HEK293 (cell line): ENCODE data around the gene ARHGEF12.
A peak's percentile ranks its signal among the peaks of the same experiment; 100 is the strongest.

Source experiments
- CTCF ChIA-PET: fragments of 350-600 bp; formaldehyde crosslinking; extraction: SDS; loops from one replicate; lab custom pipeline; 2021; ENCODE audit warnings: antibody characterized with exemption; lab: Yijun Ruan, JAX
- POLR2A ChIA-PET: fragments of 300-600 bp; formaldehyde crosslinking; extraction: SDS; loops from one replicate; lab custom pipeline; 2020; ENCODE audit warnings: antibody characterized with exemption, inconsistent platforms; lab: Yijun Ruan, JAX
- H3K27ac ChIP-seq: fragments of 200-500 bp; sonication (Bioruptor generic); 2 replicates; pipeline ENCODE4 v1.5.1; 2014; ENCODE audit warnings: low read depth, low read length, control low read depth, inconsistent platforms; ENCODE audit errors: extremely low read depth
- H3K36me3 ChIP-seq, 2 experiments: fragments of 200-500 bp in 1 of 2; sonication (Bioruptor generic) in 1 of 2; 1 replicate in 1 of 2; 2 replicates in 1 of 2; pipeline ENCODE4 v1.5.1; 2014 to 2017; ENCODE audit warnings: inconsistent platforms in 2 of 2, low read length in 2 of 2; ENCODE audit not compliant: control insufficient read depth in 2 of 2, insufficient read depth in 1 of 2
- H3K4me1 ChIP-seq: fragments of 200-500 bp; sonication (Bioruptor generic); 2 replicates; pipeline ENCODE4 v1.5.1; 2014; ENCODE audit warnings: mild to moderate bottlenecking, low read length, inconsistent platforms; ENCODE audit not compliant: control insufficient read depth, insufficient read depth
- H3K4me3 ChIP-seq: 2 replicates; pipeline ENCODE4 v1.5.1; 2011; ENCODE audit warnings: low read depth, mild to moderate bottlenecking, control low read depth, low read length, moderate library complexity
- H3K9me3 ChIP-seq: fragments of 200-500 bp; sonication (Bioruptor generic); 2 replicates; pipeline ENCODE4 v1.5.1; 2014; ENCODE audit warnings: low read depth, low read length, inconsistent platforms; ENCODE audit not compliant: control insufficient read depth, insufficient read depth
- BCL11B ChIP-seq: fragments of 450-650 bp; formaldehyde crosslinking; IDR thresholded peaks from 2 replicates; pipeline ENCODE4 v1.5.1; 2016; ENCODE audit warnings: low read depth, missing biosample characterization, missing genetic modification characterization
- KLF1 ChIP-seq: fragments of 450-650 bp; formaldehyde crosslinking; IDR thresholded peaks from 2 replicates; pipeline ENCODE4 v1.5.1; 2016; ENCODE audit warnings: missing biosample characterization, missing genetic modification characterization
- KLF9 ChIP-seq: fragments of 450-650 bp; formaldehyde crosslinking; IDR thresholded peaks from 2 replicates; pipeline ENCODE4 v1.5.1; 2016; ENCODE audit warnings: missing biosample characterization, missing genetic modification characterization, low read depth
- REPIN1 ChIP-seq: fragments of 450-650 bp; formaldehyde crosslinking; IDR thresholded peaks from 2 replicates; pipeline ENCODE4 v1.5.1; 2017; ENCODE audit warnings: missing biosample characterization, missing genetic modification characterization, low read depth
- SALL2 ChIP-seq: fragments of 450-650 bp; formaldehyde crosslinking; IDR thresholded peaks from 2 replicates; pipeline ENCODE4 v1.5.0; 2017; ENCODE audit warnings: missing biosample characterization, mild to moderate bottlenecking, missing genetic modification characterization, borderline replicate concordance
- SCRT1 ChIP-seq: fragments of 450-650 bp; formaldehyde crosslinking; IDR thresholded peaks from 2 replicates; pipeline ENCODE4 v1.5.1; 2016; ENCODE audit warnings: missing biosample characterization, missing genetic modification characterization, borderline replicate concordance
- ZBTB48 ChIP-seq: fragments of 450-650 bp; formaldehyde crosslinking; IDR thresholded peaks from 2 replicates; pipeline ENCODE4 v1.5.1; 2016; ENCODE audit warnings: missing biosample characterization, missing genetic modification characterization
- ZEB2 ChIP-seq: fragments of 450-650 bp; formaldehyde crosslinking; IDR thresholded peaks from 2 replicates; pipeline ENCODE4 v1.5.1; 2016; ENCODE audit warnings: missing biosample characterization, missing genetic modification characterization
- ZFP3 ChIP-seq: fragments of 450-650 bp; formaldehyde crosslinking; IDR thresholded peaks from 2 replicates; pipeline ENCODE4 v1.5.1; 2016; ENCODE audit warnings: low read depth, missing biosample characterization, missing genetic modification characterization
- ZFP37 ChIP-seq: fragments of 450-650 bp; formaldehyde crosslinking; IDR thresholded peaks from 2 replicates; pipeline ENCODE4 v1.5.1; 2016; ENCODE audit warnings: missing biosample characterization, missing genetic modification characterization
- ZIC2 ChIP-seq: fragments of 450-650 bp; formaldehyde crosslinking; IDR thresholded peaks from 2 replicates; pipeline ENCODE4 v1.5.1; 2016; ENCODE audit warnings: missing biosample characterization, missing genetic modification characterization
- ZNF239 ChIP-seq: fragments of 450-650 bp; formaldehyde crosslinking; IDR thresholded peaks from 2 replicates; pipeline ENCODE4 v1.5.1; 2016; ENCODE audit warnings: missing biosample characterization, missing genetic modification characterization
- ZNF274 ChIP-seq, 2 experiments: fragments of 200-500 bp in 1 of 2; fragments of 450-650 bp in 1 of 2; sonication (Bioruptor generic) in 1 of 2; formaldehyde crosslinking in 1 of 2; IDR thresholded peaks; 2 replicates each; pipeline versions ENCODE4 v1.5.1 to v1.6.1; 2014 to 2016; ENCODE audit warnings: borderline replicate concordance in 1 of 2, inconsistent platforms in 1 of 2, low read length in 1 of 2, missing biosample characterization in 1 of 2, missing genetic modification characterization in 1 of 2
- ZNF433 ChIP-seq: fragments of 450-650 bp; formaldehyde crosslinking; IDR thresholded peaks from 2 replicates; pipeline ENCODE4 v1.5.1; 2016; ENCODE audit warnings: missing biosample characterization, missing genetic modification characterization, low read depth
- ZNF473 ChIP-seq: fragments of 450-650 bp; formaldehyde crosslinking; IDR thresholded peaks from 2 replicates; pipeline ENCODE4 v1.5.1; 2017; ENCODE audit warnings: missing biosample characterization, missing genetic modification characterization
- ZNF544 ChIP-seq: fragments of 450-650 bp; formaldehyde crosslinking; IDR thresholded peaks from 2 replicates; pipeline ENCODE4 v1.5.0; 2017; ENCODE audit warnings: missing biosample characterization, missing genetic modification characterization
- ZNF600 ChIP-seq: fragments of 450-650 bp; formaldehyde crosslinking; IDR thresholded peaks from 2 replicates; pipeline ENCODE4 v1.5.1; 2016; ENCODE audit warnings: missing biosample characterization, missing genetic modification characterization
- ZNF654 ChIP-seq: fragments of 450-650 bp; formaldehyde crosslinking; IDR thresholded peaks from 2 replicates; pipeline ENCODE4 v1.5.1; 2016; ENCODE audit warnings: low read depth, missing biosample characterization, missing genetic modification characterization
- ZNF677 ChIP-seq: fragments of 450-650 bp; IDR thresholded peaks from 2 replicates; pipeline ENCODE4 v1.5.0; 2018; ENCODE audit warnings: missing biosample characterization, mild to moderate bottlenecking, missing genetic modification characterization, moderate library complexity
- ZNF707 ChIP-seq: fragments of 450-650 bp; formaldehyde crosslinking; IDR thresholded peaks from 2 replicates; pipeline ENCODE4 v1.5.1; 2016; ENCODE audit warnings: missing biosample characterization, missing genetic modification characterization
- ZSCAN18 ChIP-seq: fragments of 450-650 bp; formaldehyde crosslinking; IDR thresholded peaks from 2 replicates; pipeline ENCODE4 v1.5.1; 2016; ENCODE audit warnings: missing biosample characterization, missing genetic modification characterization

ARHGEF12 gene

DNA sequence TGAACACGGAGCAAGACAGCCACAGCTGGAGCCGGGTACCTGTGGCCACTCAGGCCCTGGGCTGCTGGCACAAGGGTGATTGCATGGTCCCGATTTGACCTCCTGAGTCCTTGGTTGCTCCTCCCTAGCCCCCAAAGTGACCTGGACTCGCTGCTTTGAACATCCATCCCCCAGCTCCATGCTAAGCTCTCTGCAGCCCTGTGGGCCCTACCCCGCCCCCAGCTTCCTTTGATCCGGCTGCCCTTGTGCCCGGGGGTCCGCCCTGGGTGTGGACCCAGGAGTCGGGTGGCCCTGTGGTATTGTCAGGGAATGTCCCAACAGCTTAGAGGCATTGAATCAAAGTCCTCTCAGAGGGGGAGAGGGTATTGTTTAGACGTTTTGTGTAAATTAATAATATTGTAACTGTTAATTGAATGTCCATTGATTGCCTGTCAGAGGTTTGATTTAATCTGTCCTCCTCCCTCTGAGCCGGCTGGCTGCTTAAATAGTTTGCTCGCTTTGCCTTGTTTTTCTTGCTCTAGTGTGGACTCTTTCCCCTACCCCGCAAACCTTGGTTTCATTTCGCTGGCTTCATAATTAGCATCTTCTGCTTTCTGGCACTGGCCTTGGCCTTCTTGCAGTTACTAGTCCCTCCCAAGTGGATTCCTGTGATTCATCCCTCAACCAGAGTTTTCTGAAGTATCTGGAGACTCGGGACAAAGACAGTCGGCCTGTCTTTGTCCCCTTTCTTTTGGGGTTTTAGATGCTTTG lies 196.0 kb downstream of the ARHGEF12 start:
- POLR2A ChIA-PET = no interaction called here
- Histone ChIP-seq H3K36me3 (no peaks in the 10 kb centered on the region), H3K4me3 (no peak overlapping the region), H3K27ac (no peak overlapping the region), H3K9me3 (no peaks in the 10 kb centered on the region), H3K4me1 (no peaks in the 10 kb centered on the region)
- TF ChIP-seq SCRT1 (no peak), KLF1 (tag by site-specific recombination) (peak; percentile 79)
- CTCF ChIA-PET = interaction anchor here (2.3 kb wide), 1 partner anchor 22 kb away, joined by 6 read pairs; no protein-coding TSS in a partner anchor

- H3K27ac ChIP-seq = no peak overlapping the region
- H3K9me3 ChIP-seq = no peaks in the 10 kb centered on the region
- H3K4me1 ChIP-seq = no peaks in the 10 kb centered on the region
- TF ChIP-seq ZNF239 = no peak
- H3K36me3 ChIP-seq = no peaks in the 10 kb centered on the region
- no peak overlapping the region for H3K4me3 ChIP-seq
- POLR2A ChIA-PET = no interaction called here
- CTCF ChIA-PET = interaction anchor here (2.3 kb wide), 1 partner anchor 22 kb away, joined by 6 read pairs; no protein-coding TSS in a partner anchor
Measured at GRCh38 chr11:120532832-120533196, 196.6 kb downstream of the ARHGEF12 start.

GRCh38 chr11:120536091-120536796 lies 200.0 kb downstream of the ARHGEF12 start:
- Histone ChIP-seq H3K27ac (no peak overlapping the region), H3K4me1 (no peaks in the 10 kb centered on the region), H3K9me3 (no peaks in the 10 kb centered on the region), H3K36me3 (no peaks in the 10 kb centered on the region), H3K4me3 (no peak overlapping the region)
- ChIA-PET CTCF (interaction anchor here (0.6 to 1.2 kb wide), 5 partner anchors 15 to 631 kb away, joined by 3 to 4 read pairs (median 3); no protein-coding TSS in a partner anchor), POLR2A (no interaction called here)
- no peak for TF ChIP-seq ZNF677
- TF ChIP-seq ZNF433 = no peak
- TF ChIP-seq ZBTB48 (tag by site-specific recombination) = no peak
- no peak for TF ChIP-seq ZFP37 (tag by site-specific recombination)
- TF ChIP-seq SALL2 (tag by site-specific recombination) = no peak
- no peak for TF ChIP-seq ZSCAN18 (tag by site-specific recombination)
- TF ChIP-seq ZNF544 (tag by site-specific recombination) = no peak
- TF ChIP-seq ZIC2 (tag by site-specific recombination) = no peak
- TF ChIP-seq ZNF707 = no peak
- no peak for TF ChIP-seq ZNF654 (tag by site-specific recombination)
- TF ChIP-seq ZNF274 (IDR thresholded peaks at IDR 0.05; ENCODE audit: low read length) = no peak
- no peak for TF ChIP-seq ZNF274 (tag by site-specific recombination; IDR thresholded peaks at IDR 0.05; ENCODE audit: borderline replicate concordance)
- TF ChIP-seq ZFP3 (tag by site-specific recombination) = no peak
- no peak for TF ChIP-seq ZNF473 (tag by site-specific recombination)
- TF ChIP-seq BCL11B (tag by site-specific recombination) = no peak
- no peak for TF ChIP-seq ZEB2 (tag by site-specific recombination)
- no peak for TF ChIP-seq ZNF600 (tag by site-specific recombination)
- TF ChIP-seq KLF9 (tag by site-specific recombination) = no peak
- no peak for TF ChIP-seq REPIN1 (tag by site-specific recombination)
